Nucleus accumbens (tissue), 56 donors: ENCODE data around the gene CLEC7A.

Experiments
- DNase-seq, 56 donors: peaks; one replicate each; lab custom pipeline; 2025; lab: John Stamatoyannopoulos, UW

Gene CLEC7A

DNA sequence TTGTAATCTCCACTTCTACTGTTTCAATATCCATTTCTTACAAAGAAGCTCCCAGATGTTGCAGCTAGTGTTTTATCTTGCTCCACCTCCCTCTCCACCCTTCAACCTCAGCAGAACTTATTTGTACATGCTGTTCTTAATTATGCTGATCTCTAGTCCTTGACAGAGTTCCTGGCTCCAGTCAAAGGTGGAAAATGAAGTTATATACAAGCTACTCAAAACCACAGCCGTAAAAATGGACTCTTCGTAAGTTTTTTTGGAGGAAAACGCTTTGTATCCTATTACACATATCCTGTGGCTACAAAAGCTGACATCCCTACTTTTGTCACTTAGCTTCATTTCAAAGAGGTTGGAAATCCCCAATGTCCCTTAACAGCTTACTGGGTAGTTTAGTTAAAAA is 32.5 kb downstream of the CLEC7A start:
- DNase-seq = no peak

DNA sequence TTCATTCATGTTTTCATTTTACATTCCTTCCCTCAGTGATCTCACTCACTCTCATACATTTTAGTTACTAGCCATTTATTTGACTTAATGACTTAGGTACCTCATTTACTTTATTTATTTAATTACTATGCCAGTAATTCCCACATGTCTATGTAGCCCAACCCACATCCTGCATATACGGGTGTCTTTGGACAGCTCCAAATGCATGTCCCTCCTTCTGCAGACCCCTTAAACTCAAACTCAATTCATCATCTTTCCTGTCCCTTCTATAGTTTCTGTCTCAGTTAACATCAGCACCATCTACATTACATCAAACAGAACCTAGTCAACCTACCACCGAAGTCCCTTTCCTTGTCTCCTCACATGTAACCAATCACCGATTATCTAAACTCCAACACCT is 34.0 kb downstream of the CLEC7A start:
- no peak for DNase-seq

DNA sequence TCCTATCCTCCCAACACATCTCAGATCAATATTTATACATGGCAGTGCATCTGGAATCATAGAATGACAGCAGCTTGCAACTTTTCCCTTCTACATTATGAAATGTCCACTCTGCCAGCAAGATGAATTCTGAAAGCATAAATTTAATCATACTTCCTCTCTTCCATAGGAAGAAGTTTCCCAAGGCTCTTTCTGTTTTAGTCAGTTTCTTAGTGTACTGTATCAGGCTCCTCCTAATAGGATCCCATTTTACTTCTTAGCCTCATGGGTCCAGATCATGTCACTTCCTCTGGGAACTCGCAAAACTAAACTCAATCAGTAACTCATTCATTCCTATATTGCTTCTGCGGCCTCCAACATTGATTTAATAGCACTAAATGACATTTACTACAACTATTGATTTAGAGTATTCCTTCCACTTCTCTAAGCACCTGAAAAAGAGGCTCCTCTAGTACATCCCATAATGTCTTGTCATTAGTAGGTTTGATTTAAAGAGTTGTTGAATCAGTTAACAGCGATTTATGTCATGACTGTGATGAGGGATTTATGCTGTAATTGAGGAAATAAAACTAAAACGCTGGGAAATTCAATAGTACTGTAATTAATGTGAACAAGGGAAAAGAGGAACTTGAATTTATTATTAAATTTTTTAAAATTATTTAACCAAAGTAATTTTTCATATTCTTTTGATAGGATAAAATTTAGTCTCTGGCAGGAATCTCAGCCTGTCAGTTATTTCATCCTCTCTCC is 35.2 kb downstream of the CLEC7A start:
- DNase-seq = no peak

DNA sequence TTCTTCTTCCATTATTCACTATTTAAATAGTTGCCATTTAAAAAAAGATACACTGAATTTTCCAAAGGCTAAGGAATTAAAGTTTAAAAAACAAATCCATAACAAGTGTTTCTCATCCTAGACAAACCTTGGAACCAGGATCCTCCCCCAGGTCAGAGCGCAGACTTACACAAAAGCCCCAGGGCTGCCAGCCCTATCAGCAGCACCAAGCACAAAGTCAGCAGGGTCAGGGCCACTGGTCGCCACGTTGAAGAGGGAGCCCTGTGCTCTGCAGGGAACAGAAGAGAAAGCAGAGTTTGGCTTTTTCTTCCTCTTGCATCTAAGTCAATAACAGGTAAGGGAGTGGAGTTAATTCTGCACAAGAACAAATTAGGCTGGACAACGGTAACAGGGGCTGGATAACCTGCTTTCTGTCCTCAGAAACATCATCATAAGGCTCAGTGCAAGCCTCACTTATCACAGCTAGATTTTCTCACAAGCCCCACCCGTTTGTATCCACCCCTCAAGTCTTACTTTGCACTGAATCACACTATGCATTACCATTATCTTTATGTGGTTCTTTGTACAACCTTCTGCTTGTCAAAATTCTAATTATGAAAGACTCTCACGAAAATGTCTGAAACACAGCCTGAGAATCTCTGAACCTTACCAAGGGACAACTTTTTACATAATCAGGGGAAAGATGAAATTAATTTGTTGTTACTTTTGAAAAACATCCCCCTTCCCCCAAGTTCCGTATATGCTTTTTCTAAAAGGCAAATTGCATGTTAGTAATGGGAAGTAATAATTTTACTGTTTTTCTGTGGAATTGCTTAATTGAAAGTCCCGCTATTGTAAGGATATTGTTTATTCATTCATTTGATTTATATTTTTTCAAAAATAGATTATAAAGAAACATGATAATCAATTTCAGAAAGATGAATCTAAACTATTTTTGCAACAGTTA is 40.8 kb downstream of the CLEC7A start:
- no peak for DNase-seq

DNA sequence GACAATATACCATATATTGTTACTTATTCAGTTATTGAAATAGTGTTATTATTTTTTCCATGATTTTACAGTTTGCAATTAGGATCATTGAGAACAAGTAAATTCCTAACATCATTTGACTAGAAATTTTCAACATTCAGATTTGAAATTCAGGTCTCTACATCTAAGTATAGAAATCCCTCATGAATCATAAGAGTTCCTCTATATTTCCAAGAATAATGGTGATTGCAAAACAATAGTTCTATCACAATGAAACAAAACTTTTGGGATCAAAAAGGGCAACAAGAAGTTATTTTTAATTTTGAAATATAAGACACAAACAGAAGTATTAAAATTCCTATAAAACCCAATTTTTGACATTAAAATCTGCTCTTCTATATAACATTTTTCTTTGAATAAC is 42.0 kb downstream of the CLEC7A start:
- no peak for DNase-seq

DNA sequence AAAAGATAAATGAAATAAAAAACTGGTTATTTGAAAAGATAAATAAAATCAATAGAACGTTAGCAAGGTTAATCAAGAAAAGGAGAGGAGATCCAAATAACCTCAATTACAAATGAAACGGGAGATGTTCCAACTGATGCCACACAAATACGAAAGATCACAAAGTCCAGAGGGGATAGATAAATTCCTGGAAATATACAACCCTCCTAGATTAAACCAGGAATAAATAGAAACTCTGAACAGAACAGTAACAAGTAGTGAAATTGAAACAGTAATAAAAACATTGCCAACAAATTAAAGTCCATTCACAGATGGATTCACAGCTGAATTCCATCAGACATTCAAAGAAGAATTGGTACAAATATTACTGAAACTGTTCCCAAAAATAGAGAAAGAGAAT is 43.6 kb downstream of the CLEC7A start:
- no peak for DNase-seq

DNA sequence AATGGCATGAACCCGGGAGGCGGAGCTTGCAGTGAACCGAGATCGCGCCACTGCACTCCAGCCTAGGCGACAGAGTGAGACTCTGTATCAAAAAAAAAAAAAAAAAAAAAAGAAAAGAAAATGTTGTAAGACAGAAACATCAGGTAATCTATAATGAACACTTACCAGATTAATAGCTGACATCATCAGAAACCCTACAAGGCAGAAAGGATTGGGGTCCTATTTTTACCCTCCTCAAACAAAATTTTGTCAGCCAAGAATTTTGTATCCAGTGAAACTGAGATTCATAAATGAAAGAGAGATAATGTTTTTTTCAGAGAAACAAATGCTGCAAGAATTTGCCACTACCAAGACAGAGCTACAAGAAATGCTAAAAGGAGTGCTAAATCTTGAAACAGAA is 45.3 kb downstream of the CLEC7A start:
- no peak for DNase-seq

DNA sequence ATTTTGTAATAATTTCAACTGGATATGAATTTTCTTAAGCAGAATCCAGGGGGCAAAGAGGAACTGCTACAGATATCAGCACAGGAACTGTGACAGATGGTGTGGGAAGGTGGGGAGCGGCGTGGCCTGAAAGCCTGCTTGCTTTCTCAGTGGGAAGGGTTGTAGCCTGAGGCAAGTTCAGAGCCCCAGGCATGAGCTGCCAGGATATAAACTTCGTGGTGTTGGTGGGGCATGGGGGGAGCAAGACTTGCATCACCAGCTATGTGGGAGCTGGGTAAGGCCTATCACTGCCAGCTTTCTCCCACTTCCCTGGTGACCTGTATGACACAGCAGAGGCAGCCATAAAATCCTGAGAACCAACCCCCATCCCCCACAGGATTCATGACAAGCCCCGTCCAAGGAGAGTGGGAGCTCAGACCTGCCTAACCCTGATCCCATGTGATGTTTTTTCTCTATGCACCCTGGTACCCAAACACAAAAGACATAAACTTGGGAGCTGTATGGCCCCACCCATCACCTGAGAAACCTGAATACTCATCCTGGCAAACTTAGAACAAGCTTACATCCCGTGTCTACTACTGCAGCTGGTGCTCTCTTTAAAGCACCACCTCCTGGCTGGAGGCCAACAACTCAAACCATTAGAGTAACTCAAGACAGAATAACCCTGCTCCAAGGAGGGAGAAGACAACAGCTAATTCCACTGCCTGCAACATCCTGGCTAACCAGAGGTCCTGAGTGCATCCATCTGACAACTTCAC is 47.7 kb downstream of the CLEC7A start:
- no peak for DNase-seq

DNA sequence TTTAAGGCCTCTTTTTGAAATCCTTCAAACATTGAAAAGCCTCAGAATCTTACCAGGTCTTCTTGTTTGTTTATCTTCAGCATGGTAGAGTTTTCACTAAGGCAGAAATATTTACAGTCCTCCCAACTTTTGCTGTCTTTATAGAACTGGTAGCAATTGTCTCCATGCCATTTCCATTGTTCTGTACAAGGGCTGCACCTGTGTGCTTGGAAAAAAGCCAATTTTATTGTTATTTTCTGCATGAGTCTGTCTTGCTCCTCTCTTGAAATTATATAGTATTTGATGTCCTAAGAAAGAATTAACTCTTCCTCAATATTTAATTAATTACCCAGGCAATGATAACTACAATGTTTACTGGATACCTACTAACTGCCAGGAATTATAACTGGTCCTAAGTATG is 54.5 kb downstream of the CLEC7A start:
- no peak for DNase-seq

DNA sequence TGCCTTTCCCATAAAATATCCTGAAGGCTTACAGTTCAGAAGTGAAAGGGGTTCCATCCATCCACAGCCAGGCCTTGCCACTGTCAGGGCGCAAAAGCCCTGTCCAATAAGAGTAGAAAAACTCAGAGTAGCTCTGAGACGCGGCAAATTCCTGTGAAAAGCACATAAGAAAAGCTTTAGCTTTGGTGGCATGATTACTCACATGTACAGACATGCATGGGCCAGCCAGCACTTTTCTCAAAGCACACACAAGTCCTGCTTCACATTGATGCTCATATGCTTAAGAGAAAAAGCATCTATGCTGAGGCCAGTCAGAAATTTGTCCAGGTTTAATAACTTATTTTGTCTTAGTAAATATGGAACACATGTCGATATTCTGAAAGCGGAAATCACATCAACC is 56.7 kb downstream of the CLEC7A start:
- no peak for DNase-seq

DNA sequence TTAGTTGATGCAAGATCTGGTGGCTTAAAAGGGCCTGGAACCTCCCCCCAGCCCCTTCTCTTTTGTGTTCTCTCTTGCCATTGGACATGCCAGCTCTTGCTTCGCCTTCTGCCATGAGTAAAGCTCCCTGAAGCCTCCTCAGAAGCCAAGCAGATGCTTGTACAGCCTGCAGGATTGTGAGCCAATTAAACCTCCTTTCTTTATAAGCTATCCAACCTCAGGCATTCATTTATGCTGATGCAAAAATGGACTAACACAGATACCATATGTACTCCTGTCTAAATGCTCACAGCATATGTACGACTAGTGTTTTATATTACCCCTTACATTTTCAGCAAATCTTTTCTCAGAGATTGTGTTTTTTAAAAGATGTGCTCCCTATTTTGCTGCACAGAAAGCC is 57.9 kb downstream of the CLEC7A start:
- DNase-seq = no peak

DNA sequence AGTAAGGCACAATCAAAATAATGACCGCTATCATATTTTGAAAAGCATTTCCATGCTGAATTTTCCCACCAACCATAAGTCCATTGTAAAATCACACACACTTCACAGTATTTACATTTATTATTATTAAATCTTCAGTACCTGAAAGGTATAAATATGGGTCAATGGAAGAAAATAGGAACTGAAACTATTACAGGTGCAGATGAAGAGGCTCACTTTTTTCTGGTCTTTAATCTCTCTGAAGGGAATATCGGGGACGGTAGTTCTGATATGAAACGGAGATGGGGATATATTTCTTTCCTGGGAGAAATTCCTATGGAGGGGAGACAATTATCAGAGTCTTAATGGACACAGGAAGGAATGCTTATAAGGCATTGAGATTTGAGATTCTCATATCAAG is 59.6 kb downstream of the CLEC7A start:
- no peak for DNase-seq

DNA sequence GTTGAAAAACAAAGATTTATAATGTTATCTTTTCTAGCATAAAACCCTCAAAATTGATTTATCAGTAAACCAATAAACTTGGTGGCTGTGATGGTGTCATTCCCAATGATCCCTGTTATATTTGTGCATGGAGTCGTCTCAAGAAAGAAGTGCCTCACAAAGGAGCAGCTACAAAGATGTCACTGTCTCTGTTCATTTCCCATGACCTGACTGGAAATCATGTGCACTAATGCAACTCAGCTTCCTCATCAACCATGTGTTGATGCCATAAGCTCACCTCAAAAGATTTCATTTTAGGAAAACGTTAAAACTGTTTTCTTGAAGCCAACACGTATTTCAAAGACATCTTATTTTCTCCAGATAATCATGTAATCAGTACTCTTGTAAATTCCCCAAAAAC is 60.0 kb downstream of the CLEC7A start:
- DNase-seq = no peak

DNA sequence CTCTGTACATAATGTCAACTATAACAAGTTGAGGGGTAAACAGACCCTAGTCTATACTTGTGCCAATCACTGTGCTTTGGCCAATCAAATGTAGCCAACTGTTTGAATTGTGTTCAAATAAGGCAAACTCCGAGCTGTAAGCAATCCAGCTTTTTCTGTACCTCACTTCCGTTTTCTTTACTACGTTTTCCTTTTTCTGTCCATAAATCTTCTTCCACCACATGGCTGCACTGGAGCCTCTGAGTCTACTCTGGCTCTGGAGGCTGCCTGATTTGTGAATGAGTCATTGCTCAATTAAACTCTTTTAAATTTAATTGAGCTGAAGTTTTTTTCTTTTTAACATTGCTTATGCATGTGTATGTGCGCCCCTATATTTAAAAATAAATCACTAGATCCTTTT is 60.9 kb downstream of the CLEC7A start:
- no peak for DNase-seq

DNA sequence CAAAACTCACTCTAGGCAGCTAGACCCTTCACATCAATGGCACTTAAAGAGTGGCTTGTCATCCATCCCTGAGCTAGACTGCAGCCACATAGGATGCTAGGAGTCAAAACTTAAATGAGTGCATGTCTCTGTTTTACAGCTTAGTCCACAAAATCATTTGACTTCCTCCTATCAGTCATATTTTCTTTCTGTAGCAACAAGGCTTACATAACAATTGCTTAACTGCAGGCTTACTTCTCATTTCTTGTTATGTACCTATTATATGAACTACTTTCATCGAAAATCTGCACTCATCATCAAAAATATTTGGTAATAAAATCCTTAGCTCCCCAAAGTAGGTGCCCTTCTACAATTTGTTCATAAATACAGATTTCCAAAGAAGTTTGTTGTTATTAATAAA is 61.4 kb downstream of the CLEC7A start:
- no peak for DNase-seq

DNA sequence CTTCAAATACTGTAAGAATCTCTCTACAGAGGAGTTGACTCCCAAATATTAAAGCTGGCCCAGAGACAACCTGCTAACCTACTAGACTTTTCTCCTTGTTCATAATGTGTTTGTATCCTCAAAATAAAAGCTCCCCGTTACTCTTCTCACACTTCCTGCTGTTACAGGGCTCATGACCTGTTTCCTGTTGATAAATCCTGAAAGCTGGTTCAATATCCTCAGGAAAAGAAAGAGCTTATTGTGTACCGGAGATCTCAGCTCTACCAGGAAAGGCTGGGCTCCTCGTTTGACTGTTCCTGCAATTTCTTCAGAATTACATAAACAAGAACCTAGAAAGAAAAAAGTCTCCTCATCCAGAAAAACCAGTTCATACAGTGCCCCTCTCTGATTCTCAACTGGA is 62.1 kb downstream of the CLEC7A start:
- DNase-seq = no peak

DNA sequence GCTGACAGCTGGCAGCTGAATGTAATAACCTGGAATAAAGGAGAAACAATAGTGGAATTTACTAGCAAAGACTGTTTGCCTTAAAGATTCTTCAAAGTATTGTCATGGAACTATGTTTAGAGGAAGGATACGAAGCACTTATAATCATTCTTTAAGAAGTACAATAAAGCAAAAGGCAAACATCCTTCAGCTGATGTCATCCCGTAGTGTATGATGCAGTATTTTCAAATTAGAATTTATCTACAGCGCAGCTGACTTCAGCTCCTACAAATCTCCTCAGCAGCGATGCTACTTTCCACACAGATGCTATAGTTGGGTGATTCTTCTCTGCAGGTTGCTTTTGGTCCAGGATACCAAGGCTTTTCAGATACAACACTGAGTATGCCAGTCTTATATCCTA is 62.7 kb downstream of the CLEC7A start:
- DNase-seq = no peak
